A549 treated with GW870086 at 1 μM for 4 hours (cell line): ENCODE results near the gene OTOP1. TPM values are rescaled to one million over a fixed set of nuclear protein-coding genes. Genes with fewer than 3 reads are reported as not detected.

Source experiments
- total RNA-seq: library from RNA; stranded (reverse); fragments of 200-300 nt; extraction: Qiagen RNA extraction; gene quantifications from 5 replicates; pipeline ENCODE4 v1.2.3, GENCODE V29; 2022; ENCODE audit warnings: low read depth

OTOP1 gene
- not detected in 5 replicates for total RNA-seq

DNA sequence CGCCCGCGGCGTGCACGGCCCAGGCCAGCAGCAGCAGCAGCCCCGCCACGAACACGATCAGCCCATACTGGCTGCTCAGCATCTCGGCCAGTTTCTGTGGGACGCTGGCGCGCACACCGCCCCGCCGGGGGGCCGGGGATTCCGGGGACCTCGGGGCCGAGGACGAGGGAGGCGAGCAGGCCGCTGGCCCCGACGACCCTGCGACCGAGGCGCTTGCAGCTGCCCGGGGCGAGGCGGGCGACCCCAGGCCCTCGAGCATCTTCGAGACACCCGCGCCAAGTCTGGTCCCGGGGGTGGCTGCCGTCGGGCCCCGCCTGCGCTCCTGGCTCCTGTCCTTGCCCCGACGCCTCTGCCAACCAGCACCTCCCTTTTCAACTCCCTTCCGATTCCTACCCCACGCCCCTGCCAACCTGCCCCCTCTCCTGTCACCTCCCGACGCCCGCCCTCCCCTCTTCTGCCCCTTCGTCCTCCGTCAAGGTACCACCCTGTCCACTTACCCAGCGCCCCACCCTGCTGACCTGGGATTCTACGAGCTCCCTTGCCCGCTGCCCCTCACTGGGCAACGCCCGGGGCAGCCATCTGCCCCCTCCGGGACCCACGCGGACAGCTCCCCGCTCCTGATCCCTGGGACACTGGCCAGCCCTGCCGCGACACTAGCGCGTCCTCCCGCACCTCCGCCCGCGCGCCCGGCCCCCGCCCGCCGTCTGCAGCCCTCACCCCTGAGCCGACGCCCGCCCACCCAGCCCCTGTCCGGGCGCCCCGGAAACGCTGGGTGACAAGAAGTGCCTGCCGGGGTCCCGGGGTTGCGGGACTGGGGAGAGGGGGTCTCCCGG, at the start of gene OTOP1:
OTOP1 (minus strand) TSS at position 324 of the 833 bp plus-strand sequence; CDS start at position 259, 65 bp downstream.

DNA sequence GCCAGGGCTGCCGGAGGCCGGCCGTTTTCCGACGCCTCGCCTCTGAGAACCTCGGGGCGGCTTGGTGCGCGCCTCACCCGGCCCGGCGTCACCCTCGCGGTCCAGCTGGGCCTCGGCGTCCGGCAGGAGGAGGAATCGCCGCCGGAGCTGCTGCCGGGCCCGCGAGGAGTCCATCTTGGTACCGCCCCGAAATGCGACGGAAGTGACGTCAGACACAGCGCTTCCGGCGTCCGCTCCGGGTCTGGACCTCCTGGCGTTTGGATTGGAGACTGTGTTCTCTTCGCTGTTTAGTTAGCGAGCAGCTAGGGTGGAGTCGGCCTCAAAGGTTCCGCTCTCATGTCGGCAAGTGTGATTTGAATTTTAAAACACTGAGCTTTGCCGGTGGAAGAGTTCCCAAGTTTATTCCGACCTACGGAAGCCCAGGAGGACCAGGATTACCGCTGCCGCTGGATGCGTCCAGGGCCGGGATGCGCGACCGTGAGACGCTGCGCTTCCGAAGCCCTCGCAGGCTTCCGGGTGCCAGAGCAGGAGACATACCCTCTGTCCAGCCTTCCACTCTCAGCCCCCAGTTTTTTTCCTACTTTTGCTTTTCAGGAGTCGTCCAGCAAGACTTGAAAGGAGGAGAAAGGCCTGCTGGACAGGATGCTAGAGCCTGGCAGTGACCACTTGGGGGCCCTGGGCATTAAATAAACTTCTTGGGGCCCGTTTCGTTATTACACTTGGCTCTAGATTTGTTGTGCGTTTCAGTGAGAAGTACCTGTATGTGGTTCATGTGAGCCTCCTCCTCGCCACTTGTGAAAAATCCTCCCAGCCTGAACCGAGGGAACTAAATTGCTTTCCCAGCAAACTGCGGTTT, 21.5 kb upstream of the OTOP1 start, which contains the start of gene TMEM128:
TMEM128 (minus strand) TSS at position 195 of the 856 bp plus-strand sequence; CDS start at position 174, 21 bp downstream.

Other genes starting within 250 kb of the OTOP1 start
- gene TMEM128, start 21.3 kb upstream of the OTOP1 start, total RNA-seq = 10.2 to 13.0 TPM (median 11.7 TPM) in 5 replicates
- 26.8 to 30.6 TPM (median 30.1 TPM) in 5 replicates for gene LYAR, start 63.2 kb upstream of the OTOP1 start, total RNA-seq
- gene ZBTB49, start 63.3 kb upstream of the OTOP1 start, total RNA-seq = 2.5 to 2.8 TPM (median 2.7 TPM) in 5 replicates
- gene NSG1, start 160.2 kb upstream of the OTOP1 start, total RNA-seq = 7.2 to 10.4 TPM (median 9.6 TPM) in 5 replicates